Cardiac fibroblast (primary cell): ENCODE results near the gene BBS2.

Source experiments
- DNase-seq, 2 donors: peaks; one replicate each; pipeline versions ENCODE4 v3.0.0 to v3.0.0-alpha.2; 2010; ENCODE audit warnings: low read depth in 2 of 2
- H3K4me3 ChIP-seq, 2 donors: replicated peaks in 1 of 2; 1 replicate in 1 of 2; 2 replicates in 1 of 2; pipeline ENCODE4 v1.5.1; 2011; ENCODE audit warnings: low read depth in 2 of 2, low read length in 2 of 2, mild to moderate bottlenecking in 2 of 2, moderate library complexity in 1 of 2
- CTCF ChIP-seq: IDR thresholded peaks from one replicate; pipeline ENCODE4 v1.5.1; 2011; ENCODE audit warnings: low read depth, mild to moderate bottlenecking, low read length, inconsistent platforms

BBS2 gene

DNA sequence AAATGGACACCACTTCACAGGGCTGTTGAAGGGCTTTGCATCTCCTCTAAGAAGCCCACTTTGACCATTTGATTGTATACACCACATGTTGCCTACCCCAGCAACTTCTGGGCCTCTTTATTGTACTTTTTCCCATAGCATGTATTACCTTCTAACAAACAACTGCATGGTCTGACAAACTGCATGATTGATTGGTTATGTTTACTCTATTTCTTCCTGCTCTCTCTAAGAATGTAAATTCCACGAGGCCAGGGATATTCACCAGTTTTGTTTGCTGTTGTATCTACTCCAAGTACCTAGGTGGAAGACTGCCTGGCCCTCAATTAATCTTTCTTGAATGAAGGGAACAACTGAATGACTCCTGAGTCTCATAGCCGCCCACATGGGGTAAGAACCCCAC is 22.2 kb upstream of the BBS2 start:
- no peak for DNase-seq
- TF ChIP-seq CTCF: no peak
- H3K4me3 ChIP-seq: no peak overlapping the region

GRCh38 chr16:56539656-56540055 is 19.8 kb upstream of the BBS2 start:
- no peak for TF ChIP-seq CTCF
- peak in 1 of 2 donors; percentile 32 for DNase-seq

DNA sequence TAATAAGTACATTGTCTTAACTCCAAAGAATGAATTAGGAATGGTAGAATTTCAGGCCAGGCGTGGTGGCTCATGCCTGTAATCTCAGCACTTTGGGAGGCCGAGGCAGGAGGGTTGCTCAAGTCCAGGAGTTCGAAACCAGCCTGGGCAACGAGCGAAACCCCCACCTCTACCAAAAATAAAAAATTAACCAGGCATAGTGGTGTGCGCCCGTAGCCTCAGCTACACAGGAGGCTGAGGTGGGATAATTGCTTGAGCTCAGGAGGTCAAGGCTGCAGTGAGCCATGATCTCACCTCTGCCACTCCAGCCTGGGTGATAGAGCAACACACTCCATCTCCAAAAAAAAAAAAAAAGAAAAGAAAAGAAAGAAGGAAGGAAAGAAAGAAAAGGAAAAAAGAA is 18.5 kb upstream of the BBS2 start:
- H3K4me3 ChIP-seq: no peak overlapping the region
- TF ChIP-seq CTCF: no peak
- no peak for DNase-seq

More at GRCh38 chr16:56539656-56540055, 19.8 kb upstream of the BBS2 start:
- H3K4me3 ChIP-seq: no peak overlapping the region

- no peak overlapping the region for H3K4me3 ChIP-seq
- TF ChIP-seq CTCF: no peak
- no peak for DNase-seq
These were observed 15.1 kb upstream of the BBS2 start for GRCh38 chr16:56534847-56535383.

DNA sequence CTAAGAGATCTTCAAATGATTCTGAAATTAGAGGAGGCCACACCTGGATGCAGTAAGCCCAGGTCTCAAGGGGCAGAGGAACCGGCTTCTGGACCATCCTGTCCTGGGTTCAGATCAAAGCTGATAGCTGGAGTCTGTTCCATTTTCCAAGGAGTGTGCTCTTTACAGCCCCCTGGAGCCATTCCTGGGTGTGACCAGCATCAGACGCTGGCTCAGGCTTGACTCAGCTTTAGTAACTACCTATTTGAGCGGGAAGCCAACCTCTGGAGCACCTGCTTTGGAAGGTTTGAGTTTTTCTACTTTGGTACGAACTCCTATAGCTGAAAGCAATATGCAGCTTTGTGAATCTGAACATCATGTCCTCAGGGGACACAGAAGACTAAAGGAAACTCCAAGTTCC is 12.9 kb upstream of the BBS2 start:
- no peak for DNase-seq
- no peak for TF ChIP-seq CTCF
- no peak overlapping the region for H3K4me3 ChIP-seq

DNA sequence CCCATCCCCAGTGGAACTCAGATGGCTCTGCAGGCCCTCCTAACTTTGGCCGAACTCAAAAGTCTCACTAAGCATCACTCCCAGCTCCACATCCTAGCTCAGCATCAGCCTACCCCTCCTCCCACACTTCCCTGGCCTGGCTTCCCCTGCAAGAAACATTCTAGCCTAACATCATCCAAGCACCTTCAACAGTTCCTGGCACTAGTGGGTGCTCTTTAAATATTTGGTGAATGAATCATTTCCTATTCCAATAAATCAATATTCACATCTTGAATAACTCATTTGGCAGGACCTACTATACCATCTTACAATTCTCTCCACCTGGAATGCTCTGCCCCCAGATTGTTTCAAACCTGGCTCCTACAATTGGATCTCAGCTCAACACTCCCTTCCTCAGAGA is 11.0 kb upstream of the BBS2 start:
- TF ChIP-seq CTCF: no peak
- DNase-seq: no peak
- no peak overlapping the region for H3K4me3 ChIP-seq

GRCh38 chr16:56525236-56525635 is 5.4 kb upstream of the BBS2 start:
- no peak for TF ChIP-seq CTCF
- no peak overlapping the region for H3K4me3 ChIP-seq
- peak; percentile 43 to 71 for DNase-seq
